NCI-H510A treated with DMSO at 0.1 percent for 48 hours (cell line): Measurements from ENCODE around the gene FOLR2.
"Not testable (repeated sequence)": the region's sequence is repeated elsewhere in the genome, so short reads cannot be mapped to it uniquely, and the experiment has no call there.

ENCODE experiments used
- DNase-seq: peaks from one replicate; lab custom pipeline; 2025; lab: John Stamatoyannopoulos, UW

The FOLR2 gene

GRCh38 chr11:72206794-72207193 is 9.8 kb upstream of the FOLR2 start:
- DNase-seq: not testable (repeated sequence)

GRCh38 chr11:72208281-72208680 is 8.3 kb upstream of the FOLR2 start:
- no peak for DNase-seq

GRCh38 chr11:72209101-72209500 is 7.5 kb upstream of the FOLR2 start:
- no peak for DNase-seq

- DNase-seq: no peak
Observed at GRCh38 chr11:72217841-72218240, 1.2 kb downstream of the FOLR2 start.

GRCh38 chr11:72218251-72218745 is 1.7 kb downstream of the FOLR2 start:
- no peak for DNase-seq

- DNase-seq: no peak
Observed at GRCh38 chr11:72220696-72221363, 4.2 kb downstream of the FOLR2 start.

- no peak for DNase-seq
Observed at GRCh38 chr11:72221386-72222075, 4.9 kb downstream of the FOLR2 start.

- DNase-seq: peak; percentile 77
Observed at GRCh38 chr11:72222106-72222891, 5.7 kb downstream of the FOLR2 start.

GRCh38 chr11:72222907-72223614 is 6.5 kb downstream of the FOLR2 start:
- peak; percentile 95 for DNase-seq

- DNase-seq: peak; percentile 59
Observed at GRCh38 chr11:72223615-72224563, 7.3 kb downstream of the FOLR2 start.

- peak; percentile 35 for DNase-seq
Observed at GRCh38 chr11:72224564-72225410, 8.2 kb downstream of the FOLR2 start, which contains the start of gene INPPL1. INPPL1 (plus strand) TSS chr11:72224767; CDS start chr11:72224985, 218 bp downstream.

GRCh38 chr11:72225411-72225951 is 8.9 kb downstream of the FOLR2 start:
- no peak for DNase-seq

GRCh38 chr11:72226701-72227100 is 10.1 kb downstream of the FOLR2 start:
- DNase-seq: no peak

GRCh38 chr11:72227316-72228228 is 11.0 kb downstream of the FOLR2 start:
- DNase-seq: peak; percentile 78

- DNase-seq: no peak
Observed at GRCh38 chr11:72228229-72228843, 11.7 kb downstream of the FOLR2 start.

- DNase-seq: no peak
Observed at GRCh38 chr11:72228844-72229231, 12.2 kb downstream of the FOLR2 start.

GRCh38 chr11:72229336-72229924 is 12.8 kb downstream of the FOLR2 start:
- DNase-seq: no peak
